IPS-15b (cell line): ENCODE results near the gene B2M.
"Not testable (repeated sequence)": the region's sequence is repeated elsewhere in the genome, so short reads cannot be mapped to it uniquely, and the experiment has no call there.

ENCODE experiments used
- H3K27me3 ChIP-seq: one replicate; pipeline ENCODE4 v1.6.1; 2013; ENCODE audit warnings: low read length; ENCODE audit not compliant: control insufficient read depth, insufficient read depth
- H3K36me3 ChIP-seq: one replicate; pipeline ENCODE4 v1.6.1; 2013; ENCODE audit warnings: low read length; ENCODE audit not compliant: control insufficient read depth, insufficient read depth
- H3K4me1 ChIP-seq: one replicate; pipeline ENCODE4 v1.6.1; 2013; ENCODE audit warnings: mild to moderate bottlenecking, low read length; ENCODE audit not compliant: control insufficient read depth, insufficient read depth
- H3K4me3 ChIP-seq: one replicate; pipeline ENCODE4 v1.5.1; 2013; ENCODE audit warnings: low read depth, low read length
- H3K9ac ChIP-seq: one replicate; pipeline ENCODE4 v1.6.1; 2013; ENCODE audit warnings: low read depth, mild to moderate bottlenecking, low read length
- H3K9me3 ChIP-seq: one replicate; pipeline ENCODE4 v1.6.1; 2013; ENCODE audit warnings: mild to moderate bottlenecking, low read length; ENCODE audit not compliant: control insufficient read depth, insufficient read depth

Gene B2M

GRCh38 chr15:44676676-44677075 is 34.6 kb upstream of the B2M start:
- Histone ChIP-seq H3K9ac (no peak overlapping the region), H3K4me1 (no peaks in the 10 kb centered on the region)

GRCh38 chr15:44682211-44682610 is 29.1 kb upstream of the B2M start:
- H3K4me3 ChIP-seq = no peak overlapping the region
- H3K9me3 ChIP-seq = no peaks in the 10 kb centered on the region
- H3K27me3 ChIP-seq = no peaks in the 10 kb centered on the region
- no peak overlapping the region for H3K9ac ChIP-seq
- peaks cover 4% of the 10 kb centered on the region for H3K4me1 ChIP-seq
- no peaks in the 10 kb centered on the region for H3K36me3 ChIP-seq

More at GRCh38 chr15:44676676-44677075, 34.6 kb upstream of the B2M start:
- Histone ChIP-seq H3K27me3 (no peaks in the 10 kb centered on the region), H3K9me3 (no peaks in the 10 kb centered on the region), H3K4me3 (no peak overlapping the region), H3K36me3 (no peaks in the 10 kb centered on the region)

GRCh38 chr15:44682809-44683682 is 28.3 kb upstream of the B2M start:
- H3K9ac ChIP-seq = peak overlapping the region; percentile 3
- H3K36me3 ChIP-seq, H3K27me3 ChIP-seq, H3K9me3 ChIP-seq, H3K4me1 ChIP-seq: not testable (repeated sequence)
- H3K4me3 ChIP-seq = peak overlapping the region; percentile 11

GRCh38 chr15:44689318-44689717 is 22.0 kb upstream of the B2M start:
- not testable (repeated sequence) for H3K9ac ChIP-seq, H3K27me3 ChIP-seq, H3K36me3 ChIP-seq, H3K4me1 ChIP-seq, H3K9me3 ChIP-seq, H3K4me3 ChIP-seq

GRCh38 chr15:44690245-44690644 is 21.1 kb upstream of the B2M start:
- not testable (repeated sequence) for H3K4me3 ChIP-seq, H3K4me1 ChIP-seq, H3K27me3 ChIP-seq, H3K36me3 ChIP-seq, H3K9ac ChIP-seq, H3K9me3 ChIP-seq

- H3K9ac ChIP-seq = no peak overlapping the region
- peaks cover 2% of the 10 kb centered on the region for H3K4me1 ChIP-seq
- H3K36me3 ChIP-seq = no peaks in the 10 kb centered on the region
- no peak overlapping the region for H3K4me3 ChIP-seq
- H3K9me3 ChIP-seq = no peaks in the 10 kb centered on the region
- no peaks in the 10 kb centered on the region for H3K27me3 ChIP-seq
Measured at GRCh38 chr15:44692659-44693058, 18.7 kb upstream of the B2M start.

- H3K27me3 ChIP-seq = no peaks in the 10 kb centered on the region
- H3K9me3 ChIP-seq = no peaks in the 10 kb centered on the region
- H3K36me3 ChIP-seq = no peaks in the 10 kb centered on the region
- no peak overlapping the region for H3K4me3 ChIP-seq
- H3K4me1 ChIP-seq = peaks cover 2% of the 10 kb centered on the region
- H3K9ac ChIP-seq = no peak overlapping the region
Measured at GRCh38 chr15:44694416-44694815, 16.9 kb upstream of the B2M start.

GRCh38 chr15:44695294-44695693 is 16.0 kb upstream of the B2M start:
- Histone ChIP-seq H3K36me3 (no peaks in the 10 kb centered on the region), H3K27me3 (no peaks in the 10 kb centered on the region), H3K4me1 (peaks cover 2% of the 10 kb centered on the region), H3K9me3 (no peaks in the 10 kb centered on the region), H3K9ac (no peak overlapping the region), H3K4me3 (no peak overlapping the region)

GRCh38 chr15:44697014-44697413 is 14.3 kb upstream of the B2M start:
- Histone ChIP-seq H3K4me1 (peaks cover 2% of the 10 kb centered on the region), H3K9me3 (no peaks in the 10 kb centered on the region), H3K36me3 (no peaks in the 10 kb centered on the region), H3K4me3 (no peak overlapping the region), H3K27me3 (no peaks in the 10 kb centered on the region), H3K9ac (no peak overlapping the region)

GRCh38 chr15:44698641-44699040 is 12.7 kb upstream of the B2M start:
- peaks cover 2% of the 10 kb centered on the region for H3K4me1 ChIP-seq
- H3K27me3 ChIP-seq = no peaks in the 10 kb centered on the region
- no peaks in the 10 kb centered on the region for H3K36me3 ChIP-seq
- H3K9me3 ChIP-seq = no peaks in the 10 kb centered on the region
- no peak overlapping the region for H3K4me3 ChIP-seq
- no peak overlapping the region for H3K9ac ChIP-seq

- not testable (repeated sequence) for H3K36me3 ChIP-seq, H3K9me3 ChIP-seq, H3K27me3 ChIP-seq
Measured at GRCh38 chr15:44700676-44701075, 10.6 kb upstream of the B2M start.

GRCh38 chr15:44705986-44706385 is 5.3 kb upstream of the B2M start:
- H3K9ac ChIP-seq = no peak overlapping the region
- H3K9me3 ChIP-seq = no peaks in the 10 kb centered on the region
- no peaks in the 10 kb centered on the region for H3K4me1 ChIP-seq
- H3K27me3 ChIP-seq = no peaks in the 10 kb centered on the region
- no peaks in the 10 kb centered on the region for H3K36me3 ChIP-seq
- no peak overlapping the region for H3K4me3 ChIP-seq

More at GRCh38 chr15:44700676-44701075, 10.6 kb upstream of the B2M start:
- not testable (repeated sequence) for H3K4me3 ChIP-seq, H3K9ac ChIP-seq, H3K4me1 ChIP-seq
